OCI-LY3 (cell line): ENCODE measurements around the gene MUC6.

Source experiments
- H2AFZ ChIP-seq: fragments of 200-600, 300-600 bp; shearing (Covaris generic); 2 replicates; pipeline ENCODE4 v1.6.0; 2014; ENCODE audit warnings: antibody characterized with exemption, low read depth, low read length
- H3K27ac ChIP-seq: fragments of 200-600, 300-600 bp; sonication (generic); 2 replicates; pipeline ENCODE4 v1.5.1; 2014; ENCODE audit warnings: mild to moderate bottlenecking, low read length, moderate library complexity, mixed read lengths
- H3K27me3 ChIP-seq: fragments of 200-600, 300-600 bp; sonication (generic); 2 replicates; pipeline ENCODE4 v1.6.1; 2014; ENCODE audit warnings: low read depth, low read length, mixed read lengths
- H3K36me3 ChIP-seq: fragments of 200-600, 300-600 bp; sonication (generic); replicated peaks from 2 replicates; pipeline ENCODE3; 2014; ENCODE audit warnings: low read depth, low read length, mixed read lengths
- H3K4me1 ChIP-seq: fragments of 300-600, 200-600 bp; sonication (generic); 2 replicates; pipeline ENCODE4 v1.6.1; 2014; ENCODE audit warnings: low read length, mixed read lengths
- H3K4me2 ChIP-seq: fragments of 200-600, 300-600 bp; sonication (generic); 2 replicates; pipeline ENCODE4 v1.6.1; 2014; ENCODE audit warnings: low read length, mixed read lengths
- H3K4me3 ChIP-seq: fragments of 300-600, 200-600 bp; sonication (generic); 2 replicates; pipeline ENCODE4 v1.5.1; 2014; ENCODE audit warnings: antibody characterized with exemption, mild to moderate bottlenecking, low read length, moderate library complexity
- H3K79me2 ChIP-seq: fragments of 300-600, 200-600 bp; shearing (Covaris generic); 2 replicates; pipeline ENCODE4 v1.6.1; 2014; ENCODE audit warnings: mild to moderate bottlenecking, low read length, mixed read lengths
- H3K9ac ChIP-seq: fragments of 300-600, 200-600 bp; shearing (Covaris generic); 2 replicates; pipeline ENCODE4 v1.6.0; 2014; ENCODE audit warnings: mild to moderate bottlenecking, low read length, moderate library complexity
- H3K9me3 ChIP-seq: fragments of 200-600, 300-600 bp; shearing (Covaris generic); 2 replicates; pipeline ENCODE4 v1.6.1; 2014; ENCODE audit warnings: low read length, mixed read lengths; ENCODE audit not compliant: insufficient read depth
- H4K20me1 ChIP-seq: fragments of 200-600, 300-600 bp; sonication (generic); 2 replicates; pipeline ENCODE4 v1.6.1; 2016; ENCODE audit warnings: low read length, mixed read lengths; ENCODE audit not compliant: insufficient read depth
- EZH2phosphoT487 ChIP-seq: fragments of 200-600 bp; shearing (Covaris generic); IDR thresholded peaks from 2 replicates; pipeline ENCODE4 v1.6.1; 2018; ENCODE audit warnings: antibody characterized with exemption, mixed run types, low read depth
- TF ChIP-seq, protein P1 (sequence below): fragments of 200-600, 300-600 bp; sonication (generic); IDR thresholded peaks from 2 replicates; pipeline ENCODE4 v1.5.1; 2014; ENCODE audit warnings: antibody characterized with exemption, low read length, low read depth

MUC6 gene

DNA sequence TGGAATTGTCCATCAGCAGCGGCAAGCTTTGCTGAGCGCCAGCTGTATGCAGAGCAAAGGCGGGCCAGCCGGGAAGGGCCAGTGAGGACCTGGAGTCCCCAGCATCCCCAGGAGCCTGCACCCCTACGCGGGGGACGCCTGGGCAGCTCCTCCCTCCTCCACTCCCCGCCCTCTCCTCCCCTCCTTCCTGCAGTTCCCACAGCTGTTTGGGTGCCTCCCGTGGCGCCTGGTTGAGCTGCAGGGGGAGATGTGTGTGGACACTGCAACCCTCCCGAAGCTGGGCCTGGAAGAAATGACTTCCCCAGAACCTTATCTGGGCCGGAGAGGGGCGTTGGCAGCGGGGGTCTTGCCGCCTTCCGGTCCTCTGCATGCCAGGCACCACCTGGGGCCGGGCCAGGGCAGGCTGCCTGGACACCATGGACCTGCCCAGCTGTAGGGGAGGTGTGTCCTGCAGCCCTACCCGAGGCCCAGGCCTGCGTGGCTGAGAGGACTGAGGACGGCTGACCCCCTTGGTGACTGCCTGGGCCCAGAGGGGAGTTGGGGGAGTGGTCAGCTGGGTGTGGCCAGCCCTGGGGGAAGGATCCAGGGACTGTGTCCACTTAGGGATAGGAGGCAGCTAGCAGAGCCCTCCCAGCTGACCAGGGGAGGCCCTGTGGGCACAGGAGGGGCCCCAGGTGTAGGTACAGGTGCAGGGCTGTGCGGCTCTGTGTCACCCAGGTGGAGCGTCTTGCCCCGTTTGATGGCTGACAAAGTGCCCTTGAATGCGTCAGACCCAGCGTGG lies 16.8 kb upstream of the MUC6 start:
- Histone ChIP-seq H3K79me2 (no peaks in the 10 kb centered on the region), H2AFZ (no peak overlapping the region), H4K20me1 (no peaks in the 10 kb centered on the region), H3K4me3 (no peak overlapping the region), H3K27me3 (no peaks in the 10 kb centered on the region), H3K9me3 (no peaks in the 10 kb centered on the region), H3K9ac (no peak overlapping the region), H3K36me3 (no peaks in the 10 kb centered on the region), H3K4me2 (no peak overlapping the region), H3K4me1 (no peaks in the 10 kb centered on the region), H3K27ac (no peak overlapping the region)
- TF ChIP-seq, protein P1, sequence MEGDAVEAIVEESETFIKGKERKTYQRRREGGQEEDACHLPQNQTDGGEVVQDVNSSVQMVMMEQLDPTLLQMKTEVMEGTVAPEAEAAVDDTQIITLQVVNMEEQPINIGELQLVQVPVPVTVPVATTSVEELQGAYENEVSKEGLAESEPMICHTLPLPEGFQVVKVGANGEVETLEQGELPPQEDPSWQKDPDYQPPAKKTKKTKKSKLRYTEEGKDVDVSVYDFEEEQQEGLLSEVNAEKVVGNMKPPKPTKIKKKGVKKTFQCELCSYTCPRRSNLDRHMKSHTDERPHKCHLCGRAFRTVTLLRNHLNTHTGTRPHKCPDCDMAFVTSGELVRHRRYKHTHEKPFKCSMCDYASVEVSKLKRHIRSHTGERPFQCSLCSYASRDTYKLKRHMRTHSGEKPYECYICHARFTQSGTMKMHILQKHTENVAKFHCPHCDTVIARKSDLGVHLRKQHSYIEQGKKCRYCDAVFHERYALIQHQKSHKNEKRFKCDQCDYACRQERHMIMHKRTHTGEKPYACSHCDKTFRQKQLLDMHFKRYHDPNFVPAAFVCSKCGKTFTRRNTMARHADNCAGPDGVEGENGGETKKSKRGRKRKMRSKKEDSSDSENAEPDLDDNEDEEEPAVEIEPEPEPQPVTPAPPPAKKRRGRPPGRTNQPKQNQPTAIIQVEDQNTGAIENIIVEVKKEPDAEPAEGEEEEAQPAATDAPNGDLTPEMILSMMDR: no peak
- TF ChIP-seq EZH2phosphoT487: no peak

DNA sequence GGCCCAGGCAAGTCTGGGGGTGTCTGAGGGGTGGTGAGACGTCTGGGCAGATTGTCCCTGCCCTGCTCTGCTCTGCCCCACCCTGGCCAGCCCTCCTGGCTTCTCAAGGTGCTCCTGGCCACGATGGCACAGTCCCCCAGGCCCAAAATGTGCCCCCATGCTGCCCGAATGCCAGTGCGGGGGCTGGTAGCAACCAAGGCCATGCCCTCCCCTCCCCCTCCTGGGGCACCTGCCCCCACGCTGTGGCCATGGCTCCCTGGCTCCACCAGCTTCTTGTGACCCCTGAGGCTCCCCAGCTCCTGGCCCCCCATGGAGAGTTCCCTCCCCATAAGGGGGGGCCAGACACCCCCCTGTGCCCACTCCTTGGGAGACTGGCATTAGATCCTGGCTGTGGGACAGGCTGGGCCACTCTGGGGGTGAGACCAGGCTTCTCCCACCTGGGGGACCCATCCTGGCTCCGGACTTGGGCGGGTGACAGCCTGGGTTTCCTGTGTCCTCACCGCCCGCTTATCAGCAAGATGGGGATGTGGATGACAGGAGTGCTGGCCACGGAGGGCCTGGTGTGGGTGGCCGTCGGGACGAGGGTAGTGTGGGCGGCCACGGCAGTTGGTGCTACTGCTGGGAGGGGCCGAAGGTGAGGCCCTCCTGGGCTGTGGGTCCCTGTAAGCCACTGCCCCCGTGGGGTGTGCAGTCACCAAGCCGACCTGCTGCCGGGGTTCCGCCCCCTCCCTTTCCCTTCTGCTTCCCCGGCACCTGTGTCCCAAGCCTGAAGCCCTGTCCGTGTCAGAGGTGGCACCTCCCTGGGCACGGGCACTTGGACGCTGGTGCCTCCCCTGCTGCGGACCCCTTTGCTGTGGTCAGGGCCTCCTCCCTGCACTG lies 15.9 kb upstream of the MUC6 start:
- no peaks in the 10 kb centered on the region for H4K20me1 ChIP-seq
- no peaks in the 10 kb centered on the region for H3K27me3 ChIP-seq
- no peak overlapping the region for H3K4me3 ChIP-seq
- H3K79me2 ChIP-seq: no peaks in the 10 kb centered on the region
- no peaks in the 10 kb centered on the region for H3K36me3 ChIP-seq
- H2AFZ ChIP-seq: no peak overlapping the region
- H3K9me3 ChIP-seq: no peaks in the 10 kb centered on the region
- no peak overlapping the region for H3K4me2 ChIP-seq
- no peak overlapping the region for H3K9ac ChIP-seq
- no peak overlapping the region for H3K27ac ChIP-seq
- TF ChIP-seq EZH2phosphoT487: no peak
- TF ChIP-seq, protein P1: no peak
- H3K4me1 ChIP-seq: no peaks in the 10 kb centered on the region

DNA sequence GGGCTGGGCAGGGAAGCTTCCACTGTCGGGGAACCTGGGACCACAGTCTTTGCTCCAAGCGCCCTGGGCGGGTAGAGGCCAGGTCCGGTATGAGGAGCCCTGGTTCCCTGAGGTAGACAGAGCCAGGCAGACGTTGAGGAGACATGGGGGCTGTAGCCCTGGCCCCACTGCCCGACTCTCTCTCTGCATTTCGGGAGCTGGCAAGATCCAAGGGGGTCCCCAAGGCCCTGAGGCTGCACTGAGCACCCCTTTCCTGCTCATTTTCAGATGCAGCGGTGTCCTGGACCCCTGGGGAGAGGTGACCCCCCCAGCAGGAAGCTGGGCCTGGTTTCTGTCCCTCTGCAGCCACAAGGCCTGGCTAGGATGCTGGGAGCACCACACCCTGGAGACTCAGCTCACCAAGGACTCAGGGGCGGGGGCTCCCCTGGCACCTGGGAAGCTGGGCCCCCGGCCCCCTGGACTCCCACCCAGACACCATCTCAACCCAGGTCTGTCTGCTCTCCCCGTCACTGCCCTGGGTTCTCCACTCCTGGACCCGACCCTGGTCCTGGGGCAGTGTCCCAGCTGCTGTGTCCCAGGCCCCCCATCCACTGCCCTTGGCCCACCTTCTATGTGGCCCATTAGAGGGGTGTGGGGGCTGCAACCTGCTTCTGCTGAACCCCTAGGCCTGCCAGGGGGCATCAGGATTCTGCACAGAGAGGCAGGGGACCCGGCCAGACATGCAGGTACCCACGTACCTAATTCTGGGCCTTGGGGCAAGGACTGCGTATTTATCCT lies 15.0 kb upstream of the MUC6 start:
- TF ChIP-seq EZH2phosphoT487: no peak
- TF ChIP-seq, protein P1: no peak
- no peak overlapping the region for H3K27ac ChIP-seq
- no peaks in the 10 kb centered on the region for H3K27me3 ChIP-seq
- no peak overlapping the region for H2AFZ ChIP-seq
- H3K36me3 ChIP-seq: no peaks in the 10 kb centered on the region
- H3K4me2 ChIP-seq: peak overlapping the region; percentile 47; the same call in 1 of the 2 replicates
- H3K79me2 ChIP-seq: no peaks in the 10 kb centered on the region
- H4K20me1 ChIP-seq: no peaks in the 10 kb centered on the region
- no peak overlapping the region for H3K9ac ChIP-seq
- H3K4me3 ChIP-seq: no peak overlapping the region
- H3K9me3 ChIP-seq: no peaks in the 10 kb centered on the region
- no peaks in the 10 kb centered on the region for H3K4me1 ChIP-seq
